Activated CD8-positive, alpha-beta memory T cell treated with anti-CD3 and anti-CD28 coated beads for 48 hours (primary cell): ENCODE results near the gene ZSWIM1.

Experiments
- DNase-seq, 3 experiments: peaks; one replicate each; pipeline ENCODE4 v3.0.0-alpha.2; 2020; ENCODE audit warnings: low read depth in 2 of 3, low spot score in 2 of 3

ZSWIM1 gene

DNA sequence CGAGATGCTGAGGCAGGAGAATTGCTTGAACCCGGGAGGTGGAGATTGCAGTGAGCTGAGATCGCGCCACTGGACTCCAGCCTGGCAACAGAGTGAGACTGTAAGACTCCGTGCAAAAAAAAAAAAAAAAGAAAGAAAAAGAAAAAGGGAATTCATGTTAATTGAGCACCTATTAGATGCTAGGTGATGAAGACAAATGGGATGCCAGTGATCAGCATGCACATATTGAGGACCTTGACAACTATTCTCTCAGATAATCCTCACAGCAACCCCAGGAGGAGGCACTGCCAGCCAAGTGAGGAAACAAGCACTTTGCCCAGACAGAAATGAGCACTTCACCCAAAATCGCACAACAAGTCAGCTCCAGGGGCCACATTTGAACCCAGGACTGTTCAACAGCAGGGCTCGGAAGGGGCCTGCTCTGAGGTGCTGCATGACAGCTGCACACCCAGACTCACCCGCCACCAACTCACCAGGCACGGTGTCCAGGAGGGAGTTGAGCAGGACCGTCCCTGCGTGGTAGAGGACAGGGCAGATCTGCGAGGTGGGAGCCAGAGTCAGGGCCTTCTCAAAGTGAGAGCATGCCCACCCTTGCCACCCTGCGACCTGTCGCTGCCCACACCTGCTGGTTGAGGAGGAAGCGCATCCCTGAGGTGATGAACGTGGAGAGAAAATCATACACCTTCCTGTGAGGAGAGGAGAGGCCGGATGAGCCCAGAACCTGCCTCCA lies 26.4 kb downstream of the ZSWIM1 start:
- DNase-seq = no peak

DNA sequence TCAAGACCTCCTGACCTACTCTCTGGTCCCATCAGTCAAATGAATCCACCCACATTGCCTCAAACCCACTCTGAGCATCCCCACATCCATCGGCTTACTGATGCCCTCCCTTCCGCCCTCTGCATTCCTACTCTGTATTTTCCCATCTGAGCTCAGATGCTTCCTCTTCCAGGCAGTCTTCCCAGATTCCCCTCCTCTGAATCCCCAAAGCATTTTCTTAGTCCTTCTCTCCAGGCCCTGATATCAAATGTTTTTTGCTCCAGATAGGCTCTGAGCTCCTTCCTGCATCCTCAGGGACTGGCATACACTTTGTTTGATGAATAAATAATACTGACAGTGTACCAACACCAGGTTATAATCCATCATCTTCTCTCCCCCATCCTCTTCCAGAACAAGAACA lies 27.1 kb downstream of the ZSWIM1 start:
- DNase-seq = no peak

DNA sequence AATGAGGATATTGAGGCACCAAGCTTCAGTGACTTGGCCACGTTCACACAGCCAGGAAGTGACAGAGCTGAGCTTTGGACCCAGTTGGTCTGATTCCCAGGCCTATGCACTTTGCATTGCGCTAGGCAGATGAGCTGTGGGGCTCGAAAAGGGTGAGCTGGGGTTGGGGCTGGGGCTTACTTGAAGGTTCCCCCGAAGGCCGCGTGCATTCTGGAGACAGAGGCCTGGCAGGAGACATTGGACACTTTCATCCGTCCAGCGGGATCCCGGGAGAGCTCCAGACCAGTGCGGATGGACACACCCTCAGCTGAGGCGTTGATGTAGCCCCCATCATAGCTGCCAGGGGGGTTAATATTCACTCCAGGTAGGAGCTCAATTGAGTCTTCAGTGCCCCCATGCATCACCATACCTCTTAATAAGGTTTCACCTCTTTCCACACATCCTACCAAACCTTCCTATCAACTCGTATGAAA lies 28.3 kb downstream of the ZSWIM1 start:
- DNase-seq = no peak

DNA sequence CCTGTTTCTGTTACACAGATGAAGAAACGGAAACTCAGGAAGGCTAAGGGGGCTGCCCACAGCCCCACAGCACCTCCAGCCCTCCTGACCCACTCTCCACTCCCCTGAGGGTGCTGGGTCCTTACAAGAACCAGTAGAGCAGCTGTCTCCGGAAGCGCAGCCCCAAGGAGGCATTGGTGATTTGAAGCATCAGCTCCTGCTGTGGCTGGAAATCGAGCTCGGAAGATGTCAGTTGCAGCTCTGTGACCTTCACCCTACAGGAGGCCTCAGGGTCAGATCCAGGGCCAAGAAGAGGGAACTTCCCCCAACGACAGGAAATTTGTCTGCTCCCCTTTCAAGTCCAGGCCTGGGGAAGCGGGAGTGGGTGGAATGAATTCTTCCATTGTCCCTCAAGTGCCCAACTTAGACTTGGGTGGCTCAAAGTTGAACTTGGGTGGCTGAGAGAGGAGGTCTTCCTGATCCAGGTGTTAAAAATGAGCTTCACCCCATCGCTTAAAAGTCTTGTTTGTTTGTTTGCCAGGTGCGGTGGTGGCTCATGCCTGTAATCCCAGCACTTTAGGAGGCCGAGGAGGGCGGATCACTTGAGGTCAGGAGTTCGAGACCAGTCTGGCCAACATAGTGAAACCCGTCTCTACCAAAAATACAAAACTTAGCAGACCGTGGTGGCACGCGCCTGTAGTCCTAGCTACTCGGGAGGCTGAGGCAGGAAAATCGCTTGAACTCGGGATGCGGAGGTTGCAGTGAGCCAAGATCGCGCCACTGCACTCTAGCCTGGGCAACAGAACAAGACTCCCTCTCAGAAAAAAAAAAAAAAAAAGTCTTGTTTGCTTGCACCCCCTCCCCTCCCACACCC lies 29.0 kb downstream of the ZSWIM1 start:
- no peak for DNase-seq

DNA sequence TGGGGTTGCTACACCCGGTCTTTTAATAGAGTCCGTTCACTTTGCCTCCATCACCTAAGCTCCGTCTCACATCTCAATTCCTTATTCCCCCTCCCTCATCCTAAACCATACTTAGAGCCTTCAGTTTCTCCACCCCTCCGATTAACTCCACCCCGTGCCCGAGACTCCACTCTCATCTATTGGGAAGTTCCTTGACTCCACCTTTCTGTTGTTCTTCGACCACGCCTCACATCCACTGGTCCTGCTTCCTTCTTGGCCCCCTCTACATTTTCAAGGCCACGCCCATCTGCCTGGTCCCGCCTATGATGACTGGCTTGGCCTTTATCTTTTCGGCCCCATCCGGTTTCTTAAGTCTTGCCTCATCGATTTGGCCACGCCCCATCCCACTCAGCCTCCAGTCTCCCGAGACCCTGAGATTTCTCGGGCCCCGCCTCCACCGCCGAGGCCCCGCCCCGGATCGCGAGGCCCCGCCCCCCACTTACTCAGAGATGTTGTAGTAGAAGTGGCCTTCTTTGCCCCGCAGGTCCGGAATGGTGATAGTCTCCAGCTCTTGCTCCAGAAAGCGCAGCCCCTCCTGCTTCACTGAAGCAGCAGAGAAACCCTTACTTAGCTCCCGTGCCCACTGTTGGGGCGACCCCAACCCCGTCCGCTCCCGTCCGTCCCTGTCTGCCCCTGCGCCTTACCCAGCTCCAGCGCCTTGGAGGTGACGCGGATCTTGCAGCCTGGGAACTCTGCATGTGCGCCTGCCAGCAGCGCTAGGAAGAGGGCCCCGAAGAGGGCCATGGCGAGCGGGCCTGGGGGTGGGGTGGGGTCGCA lies 29.9 kb downstream of the ZSWIM1 start:
- DNase-seq = peak; percentile 94 to 98 (median 97)

DNA sequence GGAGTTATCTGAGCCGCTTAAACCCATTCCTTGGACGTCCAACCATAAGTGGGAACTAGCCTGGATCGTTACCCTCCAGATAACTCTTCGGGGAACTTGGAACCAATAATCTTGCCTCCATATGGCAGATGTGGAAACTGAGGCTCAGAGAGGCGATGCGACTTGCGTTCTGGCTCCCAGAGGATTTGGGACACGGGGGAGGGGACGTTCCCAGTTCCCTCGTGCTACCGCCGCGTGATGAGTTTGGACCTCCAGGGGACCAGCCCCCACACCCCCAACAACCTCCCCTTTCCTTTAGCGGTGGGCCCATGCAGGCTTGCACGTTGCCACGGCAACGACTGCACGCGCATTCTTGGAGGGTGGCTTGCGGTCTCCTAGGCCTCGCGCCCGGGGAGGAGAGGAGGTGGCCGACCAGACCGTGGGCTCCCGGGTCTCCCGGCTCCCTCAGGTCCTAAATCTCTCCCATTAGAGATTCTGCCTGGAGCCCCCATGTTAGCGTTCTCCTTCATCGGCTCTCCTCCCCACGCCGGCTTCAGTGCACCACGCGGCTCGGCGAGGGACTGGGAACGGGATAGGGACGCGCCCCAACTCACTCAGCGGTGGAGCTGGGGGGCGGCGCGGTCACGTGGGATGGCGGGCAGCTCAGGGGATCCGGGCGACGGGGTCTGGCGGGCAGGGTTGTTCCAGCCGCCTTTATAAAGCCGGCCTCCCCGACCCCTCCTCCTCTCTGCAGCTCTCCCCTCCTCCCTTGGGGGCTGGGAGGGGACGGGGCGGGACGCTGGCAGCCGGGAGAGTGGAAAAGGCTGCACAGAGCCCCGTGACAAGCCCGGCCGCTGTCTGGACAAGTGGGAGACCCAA lies 30.7 kb downstream of the ZSWIM1 start, which contains the start of gene PLTP:
Gene PLTP (minus strand): TSS at position 670 of the 858 bp plus-strand sequence. CDS start 703 bp downstream, outside the sequence.
- DNase-seq = peak in 2 of 3 experiments; percentile 17 to 22

DNA sequence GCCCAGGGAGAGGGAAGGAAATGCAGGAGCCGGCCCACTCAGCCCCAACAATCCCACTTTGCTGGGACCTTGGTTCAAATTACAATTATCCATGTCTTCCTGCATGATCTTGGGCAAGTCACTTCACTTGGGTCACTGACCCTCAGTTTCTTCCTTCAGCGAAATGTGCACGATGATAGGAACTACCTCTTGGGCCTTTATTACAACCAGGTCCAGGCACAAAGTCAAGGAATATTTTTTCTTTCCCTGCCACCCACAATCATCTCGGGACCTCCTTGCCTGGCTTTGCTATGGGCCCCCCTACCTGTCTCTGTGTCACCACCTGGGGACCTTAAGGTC lies 31.3 kb downstream of the ZSWIM1 start:
- DNase-seq = no peak

DNA sequence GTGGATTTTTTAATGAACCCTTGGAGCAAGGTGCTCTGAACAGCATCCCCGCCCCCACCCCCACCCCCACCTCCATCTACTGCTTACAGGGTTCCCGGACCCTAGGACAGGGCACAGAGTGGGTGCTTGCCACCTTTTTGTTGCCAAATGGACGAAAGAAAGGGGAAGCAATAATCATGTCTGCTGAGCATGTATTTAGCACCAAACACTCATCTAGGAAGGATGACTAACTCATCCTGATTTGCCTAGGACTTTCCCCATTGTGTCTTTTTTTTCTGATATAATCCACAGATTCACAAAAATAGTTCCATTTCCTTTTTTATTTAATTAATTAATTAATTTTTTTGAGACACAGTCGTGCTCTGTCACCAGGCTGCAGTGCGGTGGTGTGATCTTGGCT lies 32.1 kb downstream of the ZSWIM1 start:
- no peak for DNase-seq

DNA sequence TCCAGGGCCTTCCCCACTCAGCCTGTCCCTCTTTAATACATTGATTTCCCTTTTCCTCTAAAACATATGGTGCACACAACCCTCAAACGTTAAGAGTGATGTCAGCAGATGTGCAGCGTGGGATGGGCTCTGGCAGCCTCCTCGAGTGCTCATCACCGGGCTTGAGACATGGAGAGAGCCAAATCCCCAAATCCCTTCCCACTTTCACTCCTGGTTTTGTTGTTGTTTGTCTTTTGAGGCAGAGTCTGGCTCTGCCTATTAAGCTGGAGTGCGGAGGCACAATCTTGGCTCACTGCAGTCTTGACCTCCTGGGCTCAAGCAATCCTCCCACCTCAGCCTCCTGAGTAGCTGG lies 36.7 kb downstream of the ZSWIM1 start:
- DNase-seq = no peak

DNA sequence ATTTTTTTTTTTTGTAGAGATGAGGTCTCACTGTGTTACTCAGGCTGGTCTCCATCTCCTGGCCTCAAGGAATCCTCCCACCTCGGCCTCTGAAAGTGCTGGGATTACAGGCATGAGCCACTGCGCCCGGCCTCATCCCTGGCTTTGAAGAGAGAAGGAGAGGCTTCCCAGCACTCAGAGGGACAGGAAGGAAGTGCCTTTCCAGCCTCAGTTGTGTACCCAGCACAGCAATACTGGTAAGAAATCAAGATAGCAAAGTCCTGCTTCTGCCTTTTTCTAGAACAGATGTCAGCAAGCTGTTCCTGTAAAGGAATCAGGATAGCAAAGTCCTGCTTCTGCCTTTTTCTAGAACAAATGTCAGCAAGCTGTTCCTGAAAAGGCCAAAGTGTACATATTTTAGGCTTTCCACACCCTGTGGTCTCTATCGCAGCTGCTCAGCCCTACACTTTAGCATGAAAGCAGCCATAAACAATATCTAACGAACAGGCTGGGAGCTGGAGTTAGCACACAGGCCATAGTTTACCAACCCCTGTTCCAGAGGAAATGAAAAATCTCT lies 37.2 kb downstream of the ZSWIM1 start:
- no peak for DNase-seq

DNA sequence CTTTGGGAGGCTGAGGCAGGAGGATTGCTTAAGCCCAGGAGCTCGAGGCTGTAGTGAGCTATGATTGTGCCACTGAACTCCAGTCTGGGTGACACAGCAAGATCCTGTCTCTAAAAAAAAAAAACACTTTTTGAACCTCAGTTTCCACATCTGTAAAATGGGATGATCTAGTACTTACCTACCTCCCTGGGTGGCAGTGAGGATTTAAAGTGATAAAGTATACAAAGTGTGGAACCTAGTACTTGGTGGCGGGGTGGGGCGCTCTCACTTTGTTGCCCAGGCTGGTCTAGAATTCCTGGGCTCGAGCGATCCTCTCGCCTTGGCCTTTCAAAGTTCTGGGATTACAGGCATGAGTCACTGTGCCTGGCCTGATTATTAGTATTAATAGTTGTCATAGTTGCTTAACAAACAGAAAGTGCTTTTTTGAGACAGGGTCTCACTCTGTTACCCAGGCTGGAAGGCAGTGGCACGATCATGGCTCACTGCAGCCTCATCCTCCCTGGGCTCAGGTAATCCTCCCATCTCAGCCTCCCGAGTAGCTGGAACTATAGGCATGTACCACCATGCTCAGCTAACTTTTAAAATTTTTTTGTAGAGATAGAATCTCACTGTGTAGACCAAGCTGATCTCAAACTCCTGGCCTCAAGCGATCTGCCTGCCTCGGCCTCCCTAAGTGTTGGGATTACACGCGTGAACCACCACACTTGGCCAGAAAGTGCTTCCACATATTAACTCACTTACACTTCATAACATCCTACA lies 37.9 kb downstream of the ZSWIM1 start:
- DNase-seq = no peak

DNA sequence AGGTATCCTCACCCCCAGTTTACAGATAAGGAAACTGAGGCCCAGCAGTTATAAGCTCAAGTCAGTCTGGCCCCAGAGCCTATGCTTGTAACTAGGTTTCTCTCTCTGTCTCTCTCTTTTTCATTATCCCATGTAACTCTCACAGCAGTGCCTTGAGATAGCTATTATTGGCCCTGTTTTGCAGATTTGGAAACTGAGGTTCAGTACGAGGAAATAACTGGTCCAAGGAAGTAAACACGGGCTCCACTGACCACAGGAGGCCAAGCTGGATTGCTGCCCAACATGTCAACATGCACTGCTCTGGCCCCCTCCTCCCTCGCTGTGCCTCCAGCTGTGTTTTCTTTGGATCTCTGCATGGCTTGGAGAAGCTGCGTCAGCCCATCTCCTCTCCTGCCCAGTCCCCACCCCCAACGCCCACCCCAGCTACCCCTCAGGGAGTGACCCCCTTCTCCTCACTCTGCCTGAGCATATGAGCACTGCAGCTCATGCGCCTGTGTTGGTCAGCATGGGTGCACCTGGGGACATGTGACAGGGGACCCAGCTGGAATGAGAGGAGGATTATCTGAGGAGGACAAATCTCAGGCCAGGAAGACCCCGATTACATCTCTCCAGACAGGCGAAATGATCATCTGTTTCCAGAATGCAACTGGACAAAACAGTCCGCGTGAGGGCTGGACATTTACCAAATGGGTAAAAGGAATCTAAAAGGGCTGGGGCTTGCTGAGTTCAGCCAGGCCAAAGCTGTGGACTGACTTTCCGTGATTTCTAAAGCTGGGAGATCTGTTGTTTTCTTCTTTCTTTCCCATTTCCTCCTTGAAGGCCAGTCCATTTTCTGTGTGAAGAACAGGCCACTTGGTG lies 38.7 kb downstream of the ZSWIM1 start:
- DNase-seq = no peak

DNA sequence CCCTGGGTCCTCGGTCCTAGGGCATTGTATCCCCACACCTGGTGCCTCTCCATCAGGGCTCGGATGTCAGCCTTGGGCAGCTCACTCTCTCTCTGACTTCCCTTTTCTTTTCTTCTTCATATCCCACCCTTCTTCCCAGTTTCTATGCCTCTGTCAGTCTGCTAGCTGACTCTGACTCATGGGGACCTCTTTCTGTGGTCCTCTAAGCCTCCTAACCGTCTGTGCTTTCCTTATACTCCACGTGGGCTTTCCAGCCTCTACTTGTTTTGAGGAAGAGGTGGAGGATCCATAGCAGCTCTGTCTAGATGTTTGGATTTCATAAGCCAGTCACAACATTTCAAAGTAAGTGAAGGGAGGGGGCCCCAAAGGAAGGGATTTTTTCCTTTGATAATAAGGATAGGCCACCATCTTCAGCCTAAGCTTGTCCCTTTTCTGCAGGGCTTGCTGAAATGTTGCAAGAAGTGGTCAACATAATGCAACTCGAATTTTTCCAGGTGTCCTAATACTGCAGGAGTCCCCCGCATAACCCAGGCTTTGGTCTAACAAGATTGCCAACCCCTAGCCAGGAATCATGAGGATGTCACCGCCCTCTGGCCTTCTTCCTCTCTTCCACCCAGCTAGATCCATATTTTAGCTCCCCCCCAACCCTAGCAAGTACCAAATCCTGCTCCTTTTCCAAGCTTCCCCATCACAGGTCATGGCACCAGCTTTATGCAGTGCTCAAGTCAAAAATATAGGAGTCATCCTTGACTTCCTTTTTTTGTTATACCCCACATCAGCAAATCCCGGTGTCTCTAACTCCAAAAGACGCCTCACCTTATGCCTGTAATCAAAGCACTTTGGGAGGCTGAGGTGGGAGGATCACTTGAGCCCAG lies 39.7 kb downstream of the ZSWIM1 start:
- no peak for DNase-seq

DNA sequence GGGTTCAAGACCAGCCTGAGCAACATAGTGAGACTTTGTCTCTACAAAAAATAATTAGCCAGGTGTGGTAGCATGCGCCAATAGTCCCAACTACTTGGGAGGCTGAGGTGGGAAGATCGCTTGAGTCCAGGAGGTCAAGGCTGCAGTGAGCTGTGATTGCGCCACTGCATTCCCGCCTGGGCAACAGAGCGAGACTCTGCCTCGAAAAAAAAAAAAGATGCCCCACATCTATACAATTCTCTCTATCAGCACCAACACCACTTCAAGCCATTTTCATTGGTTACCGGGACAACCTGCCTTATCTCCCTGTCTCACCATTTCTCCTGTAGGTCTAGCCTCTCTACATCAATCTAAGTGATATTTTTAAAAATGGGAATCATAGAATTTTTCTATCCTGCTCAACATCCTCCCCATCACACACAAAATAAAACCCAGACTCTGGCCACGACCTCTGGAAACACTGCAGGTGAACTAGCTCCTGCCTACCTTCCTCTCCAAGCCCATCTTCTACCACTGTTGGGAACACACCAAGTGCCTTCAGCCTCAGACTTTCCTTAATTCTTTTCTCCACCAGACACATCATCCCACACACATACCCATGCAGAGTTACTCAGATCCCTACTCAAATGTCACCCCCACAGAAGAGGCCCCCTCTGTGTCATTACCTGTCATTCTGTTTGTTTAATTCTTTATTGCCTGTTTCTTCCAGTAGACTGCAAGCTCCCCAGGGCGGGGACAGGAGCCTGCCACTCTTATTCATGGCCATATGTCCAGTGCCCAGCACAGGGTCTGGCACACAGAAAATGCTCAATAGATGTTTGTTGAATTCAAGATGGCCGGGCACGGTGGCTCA lies 40.5 kb downstream of the ZSWIM1 start:
- DNase-seq = no peak

DNA sequence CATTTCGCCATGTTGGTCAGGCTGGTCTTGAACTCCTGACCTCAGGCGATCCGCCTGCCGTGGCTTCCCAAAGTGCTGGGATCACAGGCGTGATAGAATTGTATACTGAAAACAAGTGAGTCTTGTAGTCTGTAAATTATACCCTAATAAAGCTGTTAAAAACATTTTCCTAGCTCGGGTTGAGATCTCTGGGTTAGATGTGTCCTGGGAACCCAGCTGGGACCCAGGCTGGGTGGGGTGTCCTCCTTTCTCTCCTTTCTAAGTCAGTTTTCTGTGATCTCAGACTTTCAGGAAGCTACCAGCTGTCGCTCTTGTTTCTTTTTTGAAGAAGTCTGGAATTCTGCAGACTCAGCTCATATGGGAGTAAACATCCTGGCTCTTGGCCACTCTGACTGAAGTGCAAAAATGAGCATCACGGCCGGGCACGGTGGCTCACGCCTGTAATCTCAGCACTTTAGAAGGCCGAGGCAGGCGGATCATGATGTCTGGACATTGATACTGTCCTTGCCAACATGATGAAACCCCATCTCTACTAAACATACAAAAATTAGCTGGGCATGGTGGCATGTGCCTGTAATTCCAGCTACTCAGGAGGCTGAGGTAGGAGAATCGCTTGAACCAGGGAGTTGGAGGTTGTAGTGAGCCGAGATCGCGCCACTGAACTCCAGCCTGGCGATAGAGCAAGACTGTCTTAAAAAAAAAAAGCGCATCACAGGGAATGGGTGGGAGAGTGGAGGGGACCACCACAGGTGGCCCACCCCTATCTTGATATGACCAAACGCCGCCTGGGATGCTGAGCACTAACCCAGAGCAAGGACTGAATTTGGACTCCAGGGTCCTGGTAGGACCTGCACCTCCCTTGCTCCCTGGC lies 43.6 kb downstream of the ZSWIM1 start:
- no peak for DNase-seq
